ENCODE results near the gene ZNF316.

ZNF316 gene

DNA sequence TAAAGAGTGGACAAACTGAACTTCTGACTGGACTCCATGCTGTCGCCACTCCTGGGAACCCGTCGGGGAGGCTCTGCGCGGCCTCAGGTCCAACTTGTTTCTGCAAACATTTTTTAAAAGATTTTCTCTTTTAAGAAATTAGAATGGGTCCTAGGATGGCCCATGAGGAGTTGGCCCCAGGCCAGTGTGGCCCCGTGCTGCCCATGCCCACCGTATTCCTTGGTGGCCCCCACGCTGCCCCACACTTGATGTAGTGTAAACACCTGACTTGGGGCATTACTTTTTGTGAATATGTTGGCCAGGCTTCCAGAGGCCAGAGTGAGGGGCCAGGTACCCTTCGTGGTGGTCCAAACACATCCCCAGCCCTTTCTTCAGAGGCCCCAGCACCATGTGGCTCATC, 19.3 kb downstream of the ZNF316 start:
- TF ChIP-seq TAF1 (IDR thresholded peaks at IDR 0.05; ENCODE audit: borderline replicate concordance, insufficient read depth, low read length) (no peak), SIN3A (IDR thresholded peaks at IDR 0.05; ENCODE audit: borderline replicate concordance, insufficient read depth, low read length) (no peak), POLR2AphosphoS5 (IDR thresholded peaks at IDR 0.05; ENCODE audit: low read depth, low read length) (no peak), FOXP2 (optimal IDR thresholded peaks at IDR 0.05; ENCODE audit: borderline replicate concordance, extremely low read depth, extremely low read length, insufficient read depth) (no peak)
- TF ChIP-seq, protein P1, sequence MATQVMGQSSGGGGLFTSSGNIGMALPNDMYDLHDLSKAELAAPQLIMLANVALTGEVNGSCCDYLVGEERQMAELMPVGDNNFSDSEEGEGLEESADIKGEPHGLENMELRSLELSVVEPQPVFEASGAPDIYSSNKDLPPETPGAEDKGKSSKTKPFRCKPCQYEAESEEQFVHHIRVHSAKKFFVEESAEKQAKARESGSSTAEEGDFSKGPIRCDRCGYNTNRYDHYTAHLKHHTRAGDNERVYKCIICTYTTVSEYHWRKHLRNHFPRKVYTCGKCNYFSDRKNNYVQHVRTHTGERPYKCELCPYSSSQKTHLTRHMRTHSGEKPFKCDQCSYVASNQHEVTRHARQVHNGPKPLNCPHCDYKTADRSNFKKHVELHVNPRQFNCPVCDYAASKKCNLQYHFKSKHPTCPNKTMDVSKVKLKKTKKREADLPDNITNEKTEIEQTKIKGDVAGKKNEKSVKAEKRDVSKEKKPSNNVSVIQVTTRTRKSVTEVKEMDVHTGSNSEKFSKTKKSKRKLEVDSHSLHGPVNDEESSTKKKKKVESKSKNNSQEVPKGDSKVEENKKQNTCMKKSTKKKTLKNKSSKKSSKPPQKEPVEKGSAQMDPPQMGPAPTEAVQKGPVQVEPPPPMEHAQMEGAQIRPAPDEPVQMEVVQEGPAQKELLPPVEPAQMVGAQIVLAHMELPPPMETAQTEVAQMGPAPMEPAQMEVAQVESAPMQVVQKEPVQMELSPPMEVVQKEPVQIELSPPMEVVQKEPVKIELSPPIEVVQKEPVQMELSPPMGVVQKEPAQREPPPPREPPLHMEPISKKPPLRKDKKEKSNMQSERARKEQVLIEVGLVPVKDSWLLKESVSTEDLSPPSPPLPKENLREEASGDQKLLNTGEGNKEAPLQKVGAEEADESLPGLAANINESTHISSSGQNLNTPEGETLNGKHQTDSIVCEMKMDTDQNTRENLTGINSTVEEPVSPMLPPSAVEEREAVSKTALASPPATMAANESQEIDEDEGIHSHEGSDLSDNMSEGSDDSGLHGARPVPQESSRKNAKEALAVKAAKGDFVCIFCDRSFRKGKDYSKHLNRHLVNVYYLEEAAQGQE (IDR thresholded peaks at IDR 0.05; ENCODE audit: insufficient read depth in 1 of 2, low read depth in 2 of 2, low read length in 2 of 2) = no peak

DNA sequence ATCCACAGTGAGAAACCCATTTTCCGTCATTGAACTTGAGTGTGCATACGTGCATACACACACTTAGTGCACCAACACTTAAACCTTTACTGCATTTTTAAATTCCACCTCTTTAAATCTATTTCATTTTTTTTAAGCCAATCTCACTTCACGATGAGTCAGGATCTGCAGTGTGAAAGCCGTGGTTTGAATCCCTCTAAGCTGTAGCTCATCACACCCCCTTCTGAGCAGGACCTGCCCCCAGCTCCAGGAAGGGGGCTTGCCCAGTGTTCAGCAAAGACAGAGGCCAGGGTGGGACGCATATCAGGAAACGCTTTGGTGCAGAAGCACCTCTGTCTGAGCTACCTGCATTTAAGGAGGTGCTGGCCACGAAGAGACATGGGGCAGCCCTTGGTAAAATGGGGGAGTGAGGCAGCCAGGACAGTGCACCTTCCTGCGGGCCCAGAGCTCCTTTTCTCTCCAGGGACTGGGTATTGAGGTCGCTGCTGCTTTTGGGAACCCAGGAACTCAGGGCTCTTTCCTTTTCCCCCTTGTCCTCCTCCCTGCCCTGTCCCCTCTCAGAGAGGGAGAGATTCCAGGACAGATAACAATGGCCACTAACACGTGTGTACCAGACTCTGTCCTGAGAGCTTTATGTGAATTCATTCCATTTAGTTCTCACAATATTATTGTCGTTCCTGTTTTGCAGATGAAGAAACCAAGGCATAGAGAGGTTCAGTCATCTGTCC, 21.7 kb downstream of the ZNF316 start:
- no peak for TF ChIP-seq FOXP2 (optimal IDR thresholded peaks at IDR 0.05; ENCODE audit: borderline replicate concordance, extremely low read depth, extremely low read length, insufficient read depth)
- TF ChIP-seq TAF1 (IDR thresholded peaks at IDR 0.05; ENCODE audit: borderline replicate concordance, insufficient read depth, low read length) = no peak
- no peak for TF ChIP-seq SIN3A (IDR thresholded peaks at IDR 0.05; ENCODE audit: borderline replicate concordance, insufficient read depth, low read length)
- TF ChIP-seq, protein P1 (IDR thresholded peaks at IDR 0.05; ENCODE audit: insufficient read depth in 1 of 2, low read depth in 2 of 2, low read length in 2 of 2) = no peak
- no peak for TF ChIP-seq POLR2AphosphoS5 (IDR thresholded peaks at IDR 0.05; ENCODE audit: low read depth, low read length)

DNA sequence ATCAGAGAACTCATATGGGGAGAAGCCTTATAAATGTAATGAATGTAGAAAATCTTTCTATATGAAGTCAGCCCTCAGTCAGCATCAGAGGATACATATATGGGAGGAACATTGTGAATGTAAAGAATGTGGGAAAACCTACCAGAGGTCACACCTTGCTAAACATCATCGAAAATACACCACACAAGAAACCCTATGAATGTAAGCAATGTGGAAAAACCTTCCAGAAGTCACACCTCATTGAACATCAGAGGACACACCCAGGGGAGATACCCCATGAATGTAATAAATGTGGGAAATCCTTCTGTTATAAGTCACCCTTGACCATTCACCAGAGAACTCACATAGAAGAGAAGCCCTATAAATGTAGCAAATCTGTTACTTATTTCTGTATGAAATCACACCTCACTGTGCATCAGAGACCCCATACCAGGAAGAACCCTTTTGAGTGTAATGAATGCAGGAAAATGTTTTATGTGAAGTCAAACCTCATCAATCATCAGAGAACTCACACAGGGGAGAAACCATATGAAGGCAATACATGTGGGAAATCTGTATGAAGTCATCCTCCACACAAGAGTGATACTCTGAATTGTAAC, 38.8 kb downstream of the ZNF316 start:
- TF ChIP-seq POLR2AphosphoS5 (IDR thresholded peaks at IDR 0.05; ENCODE audit: low read depth, low read length) (no peak), TAF1 (IDR thresholded peaks at IDR 0.05; ENCODE audit: borderline replicate concordance, insufficient read depth, low read length) (no peak), SIN3A (IDR thresholded peaks at IDR 0.05; ENCODE audit: borderline replicate concordance, insufficient read depth, low read length) (no peak), FOXP2 (optimal IDR thresholded peaks at IDR 0.05; ENCODE audit: borderline replicate concordance, extremely low read depth, extremely low read length, insufficient read depth) (no peak)
- TF ChIP-seq, protein P1 (IDR thresholded peaks at IDR 0.05; ENCODE audit: insufficient read depth in 1 of 2, low read depth in 2 of 2, low read length in 2 of 2) = no peak

DNA sequence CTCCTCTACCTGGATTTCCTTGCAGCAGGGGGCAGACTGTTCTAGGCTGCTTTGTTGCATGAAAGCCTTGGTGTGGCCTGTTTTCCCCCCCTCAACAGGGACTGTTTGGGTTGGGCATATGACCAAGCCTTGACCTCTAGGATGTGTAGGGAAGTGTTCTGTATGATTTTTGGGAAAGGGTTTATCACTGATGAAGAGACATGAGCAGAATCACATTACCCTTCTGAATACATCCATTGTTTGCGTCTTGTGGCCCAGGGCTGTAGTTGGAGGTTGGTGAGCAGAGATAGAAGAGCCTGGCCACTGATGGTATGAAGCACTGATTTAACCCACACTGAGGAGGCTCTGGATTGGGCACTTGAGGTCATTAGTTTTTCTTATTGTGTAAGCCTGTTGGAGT, 43.0 kb downstream of the ZNF316 start:
- TF ChIP-seq, protein P1 (IDR thresholded peaks at IDR 0.05; ENCODE audit: insufficient read depth in 1 of 2, low read depth in 2 of 2, low read length in 2 of 2) = no peak
- TF ChIP-seq TAF1 (IDR thresholded peaks at IDR 0.05; ENCODE audit: borderline replicate concordance, insufficient read depth, low read length) (no peak), POLR2AphosphoS5 (IDR thresholded peaks at IDR 0.05; ENCODE audit: low read depth, low read length) (no peak), SIN3A (IDR thresholded peaks at IDR 0.05; ENCODE audit: borderline replicate concordance, insufficient read depth, low read length) (no peak)
